ENCODE results near the gene TMPRSS9. TPM values are rescaled to one million over a fixed set of nuclear protein-coding genes. Genes with fewer than 3 reads are reported as not detected.
"Not testable (repeated sequence)": the region's sequence is repeated elsewhere in the genome, so short reads cannot be mapped to it uniquely, and the experiment has no call there.

TMPRSS9 gene
- total RNA-seq, 1 donor from 2014 or later = not detected

GRCh38 chr19:2345076-2345475 is 15.0 kb upstream of the TMPRSS9 start:
- Mint-ChIP-seq H3K4me1 (ENCODE audit: unreplicated experiment) (peaks cover 3% of the 10 kb centered on the region), H3K9me3 (ENCODE audit: unreplicated experiment) (no peaks in the 10 kb centered on the region), H3K4me3 (ENCODE audit: unreplicated experiment) (no peak overlapping the region), H3K27me3 (ENCODE audit: unreplicated experiment) (peaks cover 3% of the 10 kb centered on the region), H3K36me3 (ENCODE audit: low read depth, unreplicated experiment) (peaks cover 9% of the 10 kb centered on the region), H3K27ac (ENCODE audit: unreplicated experiment) (no peak overlapping the region)
- DNase-seq (ENCODE audit: low spot score) = no peak
- TF ChIP-seq CTCF (IDR thresholded peaks at IDR 0.05; ENCODE audit: unreplicated experiment) = no peak

- no peak for DNase-seq (ENCODE audit: low spot score)
- no peak overlapping the region for H3K27ac Mint-ChIP-seq (ENCODE audit: unreplicated experiment)
- H3K4me1 Mint-ChIP-seq (ENCODE audit: unreplicated experiment) = peaks cover 3% of the 10 kb centered on the region
- H3K9me3 Mint-ChIP-seq (ENCODE audit: unreplicated experiment) = no peaks in the 10 kb centered on the region
- H3K4me3 Mint-ChIP-seq (ENCODE audit: unreplicated experiment) = peak overlapping the region; percentile 66
- no peak for TF ChIP-seq CTCF (IDR thresholded peaks at IDR 0.05; ENCODE audit: unreplicated experiment)
- H3K27me3 Mint-ChIP-seq (ENCODE audit: unreplicated experiment) = peaks cover 3% of the 10 kb centered on the region
- H3K36me3 Mint-ChIP-seq (ENCODE audit: low read depth, unreplicated experiment) = peaks cover 9% of the 10 kb centered on the region
These were observed 14.0 kb upstream of the TMPRSS9 start for GRCh38 chr19:2345794-2346663.

GRCh38 chr19:2349818-2350217 is 10.2 kb upstream of the TMPRSS9 start:
- H3K9me3 Mint-ChIP-seq (ENCODE audit: unreplicated experiment); DNase-seq (ENCODE audit: low spot score); H3K4me3 Mint-ChIP-seq (ENCODE audit: unreplicated experiment); H3K36me3 Mint-ChIP-seq (ENCODE audit: low read depth, unreplicated experiment); H3K27me3 Mint-ChIP-seq (ENCODE audit: unreplicated experiment); H3K27ac Mint-ChIP-seq (ENCODE audit: unreplicated experiment); H3K4me1 Mint-ChIP-seq (ENCODE audit: unreplicated experiment): not testable (repeated sequence)

- Mint-ChIP-seq H3K27ac (ENCODE audit: unreplicated experiment) (no peak overlapping the region), H3K9me3 (ENCODE audit: unreplicated experiment) (no peaks in the 10 kb centered on the region), H3K27me3 (ENCODE audit: unreplicated experiment) (peaks cover 2% of the 10 kb centered on the region), H3K36me3 (ENCODE audit: low read depth, unreplicated experiment) (peaks cover 4% of the 10 kb centered on the region), H3K4me3 (ENCODE audit: unreplicated experiment) (no peak overlapping the region), H3K4me1 (ENCODE audit: unreplicated experiment) (peaks cover 3% of the 10 kb centered on the region)
- no peak for TF ChIP-seq CTCF (IDR thresholded peaks at IDR 0.05; ENCODE audit: unreplicated experiment)
- DNase-seq (ENCODE audit: low spot score) = no peak
These were observed 9.4 kb upstream of the TMPRSS9 start for GRCh38 chr19:2350656-2351055.

GRCh38 chr19:2351591-2351990 is 8.5 kb upstream of the TMPRSS9 start:
- Mint-ChIP-seq H3K4me3 (ENCODE audit: unreplicated experiment) (no peak overlapping the region), H3K27ac (ENCODE audit: unreplicated experiment) (no peak overlapping the region), H3K9me3 (ENCODE audit: unreplicated experiment) (no peaks in the 10 kb centered on the region), H3K36me3 (ENCODE audit: low read depth, unreplicated experiment) (no peaks in the 10 kb centered on the region), H3K4me1 (ENCODE audit: unreplicated experiment) (no peaks in the 10 kb centered on the region), H3K27me3 (ENCODE audit: unreplicated experiment) (peaks cover 2% of the 10 kb centered on the region)
- TF ChIP-seq CTCF (IDR thresholded peaks at IDR 0.05; ENCODE audit: unreplicated experiment) = no peak
- DNase-seq (ENCODE audit: low spot score) = no peak

All from endothelial cell (in vitro differentiated cells).